GM23248 (cell line): ENCODE results near the gene LORICRIN. TPM values are rescaled to one million over a fixed set of nuclear protein-coding genes. Genes with fewer than 3 reads are reported as not detected.
"Not testable (repeated sequence)": the region's sequence is repeated elsewhere in the genome, so short reads cannot be mapped to it uniquely, and the experiment has no call there.

Experiments
- DNase-seq: peaks from one replicate; pipeline ENCODE4 v3.0.0-alpha.2; 2015
- H2AFZ ChIP-seq: fragments of 200-600 bp; sonication (generic); 2 replicates; pipeline ENCODE4 v1.6.1; 2016; ENCODE audit warnings: antibody characterized with exemption
- H3F3A ChIP-seq: fragments of 200-600 bp; sonication (generic); 2 replicates; pipeline ENCODE4 v1.6.1; 2016; ENCODE audit warnings: mild to moderate bottlenecking, antibody characterized with exemption, mixed run types; ENCODE audit not compliant: insufficient read depth
- H3K27ac ChIP-seq: fragments of 200-600 bp; sonication (generic); 2 replicates; pipeline ENCODE4 v1.5.1; 2016; ENCODE audit warnings: mild to moderate bottlenecking
- H3K27me3 ChIP-seq: fragments of 200-600 bp; sonication (generic); replicated peaks from 2 replicates; pipeline ENCODE4 v1.6.1; 2016; ENCODE audit warnings: mild to moderate bottlenecking; ENCODE audit not compliant: insufficient read depth
- H3K36me3 ChIP-seq: fragments of 200-600 bp; sonication (generic); 2 replicates; pipeline ENCODE4 v1.6.1; 2016; ENCODE audit warnings: low read depth, mild to moderate bottlenecking
- H3K4me1 ChIP-seq: fragments of 200-600 bp; sonication (generic); 2 replicates; pipeline ENCODE4 v1.6.1; 2016; ENCODE audit warnings: mild to moderate bottlenecking; ENCODE audit not compliant: insufficient read depth
- H3K4me2 ChIP-seq: fragments of 200-600 bp; sonication (generic); one replicate; pipeline ENCODE4 v1.6.1; 2016; ENCODE audit warnings: mild to moderate bottlenecking; ENCODE audit not compliant: unreplicated experiment
- H3K4me3 ChIP-seq: fragments of 200-600 bp; sonication (generic); 2 replicates; pipeline ENCODE4 v1.5.1; 2016; ENCODE audit warnings: mild to moderate bottlenecking
- H3K79me2 ChIP-seq: fragments of 200-600 bp; sonication (generic); 2 replicates; pipeline ENCODE4 v1.6.1; 2016; ENCODE audit warnings: mild to moderate bottlenecking; ENCODE audit not compliant: insufficient read depth
- H3K9ac ChIP-seq: fragments of 200-600 bp; sonication (generic); 2 replicates; pipeline ENCODE4 v1.6.1; 2016; ENCODE audit warnings: mild to moderate bottlenecking
- H3K9me2 ChIP-seq: fragments of 200-600 bp; sonication (generic); 2 replicates; pipeline ENCODE4 v1.6.1; 2016; ENCODE audit warnings: mixed run types, mild to moderate bottlenecking, moderate library complexity; ENCODE audit not compliant: insufficient read depth
- H3K9me3 ChIP-seq: fragments of 200-600 bp; sonication (generic); one replicate; pipeline ENCODE4 v1.6.1; 2017; ENCODE audit warnings: low read depth
- H4K20me1 ChIP-seq: fragments of 200-600 bp; sonication (generic); 2 replicates; pipeline ENCODE4 v1.6.0; 2016; ENCODE audit not compliant: insufficient read depth
- EZH2 ChIP-seq: fragments of 200-600 bp; sonication (generic); IDR thresholded peaks from 2 replicates; pipeline ENCODE4 v1.6.1; 2018; ENCODE audit warnings: antibody characterized with exemption, mild to moderate bottlenecking; ENCODE audit not compliant: insufficient read depth, poor library complexity, severe bottlenecking
- EZH2phosphoT487 ChIP-seq: fragments of 200-600 bp; sonication (generic); IDR thresholded peaks from 2 replicates; pipeline ENCODE4 v1.6.1; 2018; ENCODE audit warnings: antibody characterized with exemption, moderate library complexity, mild to moderate bottlenecking, low read depth; ENCODE audit not compliant: insufficient read depth
- WGBS, 2 experiments: methylation state at CpG; one replicate each; pipeline ENCODE4 v1.1.6; 2015 to 2017; ENCODE audit warnings: low lambda C conversion rate in 2 of 2, low coverage in 1 of 2; ENCODE audit errors: missing lambda C conversion rate in 2 of 2; 5-methylcytosine and 5-hydroxymethylcytosine counted together
- in situ Hi-C: fragments of 300-500 bp; cut with MboI; formaldehyde crosslinking; loops from 2 replicates; pipeline ENCODE4 v1.15.0; 2020
- polyA plus RNA-seq: library from polyadenylated mRNA; unstranded; fragments of >200 nt; fragmentation: Nextera tagmentation; extraction: Ambion mirVana; gene quantifications from 2 replicates; pipeline ENCODE4 v1.2.1, GENCODE V29; 2016
- total RNA-seq: library from RNA; depleted of rRNA; stranded (reverse); fragments of >200 nt; shearing (Covaris generic); gene quantifications from 2 replicates; pipeline ENCODE4 v1.2.3, GENCODE V29; 2014

The LORICRIN gene
- total and polyA plus RNA-seq, 2 experiments from 2014 or later: not detected

- no peaks in the 10 kb centered on the region for H3K9me3 ChIP-seq
- H3K27ac ChIP-seq: no peak overlapping the region
- H3K9me2 ChIP-seq: no peaks in the 10 kb centered on the region
- no peak overlapping the region for H3K4me3 ChIP-seq
- H3K9ac ChIP-seq: no peak overlapping the region
- H3K27me3 ChIP-seq: peaks cover 22% of the 10 kb centered on the region
- WGBS, 2 experiments: 18 to 24% methylated on average over 2 of the region's 2 CpGs
- in situ Hi-C loops: no loop called here
- no peaks in the 10 kb centered on the region for H3K4me1 ChIP-seq
- no peaks in the 10 kb centered on the region for H3F3A ChIP-seq
- no peaks in the 10 kb centered on the region for H3K36me3 ChIP-seq
- no peak overlapping the region for H2AFZ ChIP-seq
- no peak for DNase-seq
- TF ChIP-seq EZH2 (no peak), EZH2phosphoT487 (no peak)
- H4K20me1 ChIP-seq: no peaks in the 10 kb centered on the region
- H3K79me2 ChIP-seq: no peaks in the 10 kb centered on the region
- no peak overlapping the region for H3K4me2 ChIP-seq
Measured at GRCh38 chr1:153227810-153228209, 31.7 kb upstream of the LORICRIN start.

DNA sequence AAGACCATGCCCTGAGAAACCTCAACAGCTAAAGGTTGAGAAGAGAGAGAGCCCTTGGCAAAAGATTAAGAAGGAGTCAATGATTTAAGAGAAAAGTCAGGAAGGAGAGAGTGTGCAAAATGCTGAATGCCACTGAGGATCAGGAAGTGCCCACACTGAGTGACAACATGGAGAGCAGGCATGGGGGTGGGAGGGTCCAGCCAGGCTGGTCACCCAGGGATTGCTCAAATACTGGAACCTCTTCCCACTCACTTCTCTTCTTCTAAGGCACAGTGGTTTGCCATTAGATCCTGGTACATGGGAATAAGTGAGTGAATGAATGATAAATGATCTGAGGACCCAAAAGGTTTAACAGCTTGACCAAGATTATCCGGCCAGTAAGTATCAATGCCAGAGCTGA is 31.0 kb upstream of the LORICRIN start:
- Histone ChIP-seq H3K27me3 (peaks cover 22% of the 10 kb centered on the region), H3F3A (no peaks in the 10 kb centered on the region), H3K9me2 (no peaks in the 10 kb centered on the region), H3K36me3 (no peaks in the 10 kb centered on the region), H3K79me2 (no peaks in the 10 kb centered on the region), H3K9me3 (no peaks in the 10 kb centered on the region), H3K9ac (no peak overlapping the region), H3K4me1 (no peaks in the 10 kb centered on the region), H2AFZ (no peak overlapping the region), H3K4me2 (no peak overlapping the region), H4K20me1 (no peaks in the 10 kb centered on the region), H3K27ac (no peak overlapping the region), H3K4me3 (no peak overlapping the region)
- in situ Hi-C loops: no loop called here
- DNase-seq: no peak
- WGBS, 2 experiments: 7 to 16% methylated on average over 1 of the region's 1 CpG
- TF ChIP-seq EZH2phosphoT487: no peak

DNA sequence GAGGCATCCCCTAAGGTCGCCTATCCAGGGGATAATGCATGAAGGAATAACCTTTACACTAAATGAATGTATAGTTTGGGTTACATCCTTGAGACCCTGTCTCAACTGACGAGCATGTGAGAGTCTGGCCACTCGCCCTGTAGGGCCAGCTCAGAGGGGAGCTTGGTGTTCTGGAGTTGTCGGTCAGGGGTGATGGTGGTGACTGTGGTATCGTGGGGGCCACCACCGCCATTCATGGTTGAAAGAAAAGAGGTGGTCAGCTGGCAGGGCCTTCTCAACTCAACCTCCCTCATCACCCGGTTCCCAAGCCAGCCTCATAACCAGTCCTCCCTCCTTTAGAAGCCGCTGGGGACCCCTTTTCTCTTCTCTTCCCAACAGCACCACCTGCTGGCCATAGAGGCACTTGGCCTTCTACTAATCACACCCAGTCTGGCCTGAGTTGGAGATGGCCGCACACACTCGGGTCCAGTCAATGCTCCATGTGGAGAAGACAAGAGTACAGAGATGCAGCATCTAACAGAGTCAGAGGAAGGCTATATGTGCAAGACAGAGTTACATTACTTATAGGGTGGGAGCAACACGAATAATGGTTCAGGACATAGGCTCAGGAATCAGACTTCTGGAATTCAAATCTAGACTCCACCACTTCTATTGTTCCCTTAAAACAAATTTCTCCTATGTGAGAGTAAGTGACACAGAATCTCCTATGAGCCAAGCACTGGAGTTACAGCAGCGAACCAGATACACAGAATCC is 30.2 kb upstream of the LORICRIN start:
- H4K20me1 ChIP-seq, H3K36me3 ChIP-seq, H3K4me3 ChIP-seq, H2AFZ ChIP-seq, H3K4me1 ChIP-seq, H3K79me2 ChIP-seq, in situ Hi-C loops, H3K9me3 ChIP-seq, H3K9me2 ChIP-seq, H3K27ac ChIP-seq, H3F3A ChIP-seq, H3K9ac ChIP-seq, H3K4me2 ChIP-seq: not testable (repeated sequence)
- peaks cover 22% of the 10 kb centered on the region for H3K27me3 ChIP-seq
- DNase-seq: peak; percentile 19
- WGBS, 2 experiments: 29 to 33% methylated on average over 11 to 12 of the region's 12 CpGs

DNA sequence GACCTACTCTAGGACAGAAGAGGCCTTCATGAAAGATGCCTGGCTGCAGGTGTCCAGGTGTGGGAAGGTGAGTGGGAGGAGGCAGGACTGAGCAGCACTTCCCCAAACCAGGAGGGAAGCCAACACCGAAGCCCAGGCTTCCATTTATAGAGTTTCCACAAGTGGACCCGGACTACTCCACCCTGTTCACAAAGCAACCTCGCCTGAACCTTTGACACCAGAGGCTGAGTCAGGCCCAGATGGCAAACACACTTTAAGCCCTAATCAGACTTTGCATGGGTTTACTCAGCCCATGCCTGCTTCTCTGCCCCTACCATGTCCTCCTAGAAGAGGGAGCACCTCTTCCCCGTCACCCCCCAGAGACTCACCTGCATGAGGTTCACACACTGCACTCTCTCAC is 28.1 kb upstream of the LORICRIN start:
- 28 to 35% methylated on average over 4 of the region's 4 CpGs for WGBS, 2 experiments
- no peak overlapping the region for H3K27ac ChIP-seq
- H3K36me3 ChIP-seq: no peaks in the 10 kb centered on the region
- no peak overlapping the region for H3K9ac ChIP-seq
- DNase-seq: peak; percentile 11
- H3K4me2 ChIP-seq: no peak overlapping the region
- H3F3A ChIP-seq: no peaks in the 10 kb centered on the region
- no peak for TF ChIP-seq EZH2
- no peak for TF ChIP-seq EZH2phosphoT487
- in situ Hi-C loops: no loop called here
- no peaks in the 10 kb centered on the region for H3K9me3 ChIP-seq
- H3K9me2 ChIP-seq: no peaks in the 10 kb centered on the region
- no peaks in the 10 kb centered on the region for H3K79me2 ChIP-seq
- no peak overlapping the region for H3K4me3 ChIP-seq
- H4K20me1 ChIP-seq: no peaks in the 10 kb centered on the region
- H3K4me1 ChIP-seq: no peaks in the 10 kb centered on the region
- no peak overlapping the region for H2AFZ ChIP-seq
- H3K27me3 ChIP-seq: peaks cover 19% of the 10 kb centered on the region; the same call in 1 of the 2 replicates

GRCh38 chr1:153231785-153232184 is 27.7 kb upstream of the LORICRIN start:
- no peak for DNase-seq
- Histone ChIP-seq H3K27ac (no peak overlapping the region), H3K9me3 (no peaks in the 10 kb centered on the region), H3F3A (no peaks in the 10 kb centered on the region), H2AFZ (no peak overlapping the region), H4K20me1 (no peaks in the 10 kb centered on the region), H3K4me3 (no peak overlapping the region), H3K9ac (no peak overlapping the region), H3K36me3 (no peaks in the 10 kb centered on the region), H3K9me2 (no peaks in the 10 kb centered on the region), H3K4me1 (no peaks in the 10 kb centered on the region), H3K4me2 (no peak overlapping the region), H3K79me2 (no peaks in the 10 kb centered on the region), H3K27me3 (peaks cover 15% of the 10 kb centered on the region; the same call in 1 of the 2 replicates)
- TF ChIP-seq EZH2phosphoT487 (no peak), EZH2 (no peak)
- whole genome bisulfite sequencing, 2 experiments: 22 to 31% methylated on average over 2 of the region's 2 CpGs
- in situ Hi-C loops: no loop called here
